Activated gamma-delta T cell treated with anti-CD3 and anti-CD28 coated beads, Interleukin-2, amount 50 U/mL, for 16 hours (primary cell): ENCODE results near the gene SAMD10.
"Not testable (repeated sequence)": the region's sequence is repeated elsewhere in the genome, so short reads cannot be mapped to it uniquely, and the experiment has no call there.

Source experiments
- DNase-seq: peaks from one replicate; pipeline ENCODE4 v3.0.0-alpha.2; 2020; ENCODE audit warnings: low read depth

Gene SAMD10

GRCh38 chr20:63979557-63980316 lies at the start of gene SAMD10:
SAMD10 (minus strand) TSS chr20:63979642; CDS start chr20:63979467, 175 bp downstream.
- DNase-seq, result peak; percentile 80

GRCh38 chr20:64027981-64028685 lies 48.7 kb upstream of the SAMD10 start:
- DNase-seq, result no peak

- no peak for DNase-seq
Measured at GRCh38 chr20:64025826-64026412, 46.5 kb upstream of the SAMD10 start.

GRCh38 chr20:64025101-64025825 lies 45.8 kb upstream of the SAMD10 start:
- no peak for DNase-seq

- no peak for DNase-seq
Measured at GRCh38 chr20:64024141-64024990, 44.9 kb upstream of the SAMD10 start.

GRCh38 chr20:64023361-64024140 lies 44.1 kb upstream of the SAMD10 start:
- DNase-seq, result no peak

GRCh38 chr20:64022671-64023360 lies 43.4 kb upstream of the SAMD10 start:
- no peak for DNase-seq

- DNase-seq, result no peak
Measured at GRCh38 chr20:64021124-64021975, 41.9 kb upstream of the SAMD10 start.

- no peak for DNase-seq
Measured at GRCh38 chr20:64015635-64016034, 36.2 kb upstream of the SAMD10 start.

GRCh38 chr20:64012385-64013154 lies 33.1 kb upstream of the SAMD10 start:
- DNase-seq, result not testable (repeated sequence)

- DNase-seq, result no peak
Measured at GRCh38 chr20:64011366-64011779, 31.9 kb upstream of the SAMD10 start.

- no peak for DNase-seq
Measured at GRCh38 chr20:64010711-64011237, 31.3 kb upstream of the SAMD10 start.

GRCh38 chr20:64009811-64010387 lies 30.5 kb upstream of the SAMD10 start:
- DNase-seq, result no peak

GRCh38 chr20:64006902-64007301 lies 27.5 kb upstream of the SAMD10 start:
- no peak for DNase-seq

GRCh38 chr20:64006490-64006889 lies 27.0 kb upstream of the SAMD10 start:
- no peak for DNase-seq

GRCh38 chr20:64005394-64005793 lies 26.0 kb upstream of the SAMD10 start:
- DNase-seq, result no peak

- DNase-seq, result no peak
Measured at GRCh38 chr20:64003960-64004725, 24.7 kb upstream of the SAMD10 start.
